Fibroblast of pulmonary artery (primary cell): ENCODE results near the gene LGALS4.
A peak's percentile ranks its signal among the peaks of the same experiment; 100 is the strongest.
"Not testable (repeated sequence)": the region's sequence is repeated elsewhere in the genome, so short reads cannot be mapped to it uniquely, and the experiment has no call there.

Experiments used
- DNase-seq: peaks from one replicate; pipeline ENCODE4 v3.0.0-alpha.2; 2010; ENCODE audit warnings: low read depth
- H3K4me3 ChIP-seq: replicated peaks from 2 replicates; pipeline ENCODE4 v1.5.1; 2011; ENCODE audit warnings: low read depth, mild to moderate bottlenecking, control low read depth, low read length, moderate library complexity
- TF ChIP-seq, protein P1 (sequence below): IDR thresholded peaks from 2 replicates; pipeline ENCODE4 v1.5.1; 2011; ENCODE audit warnings: mild to moderate bottlenecking, control low read depth, low read length, inconsistent platforms; ENCODE audit errors: missing control alignments

Gene LGALS4

DNA sequence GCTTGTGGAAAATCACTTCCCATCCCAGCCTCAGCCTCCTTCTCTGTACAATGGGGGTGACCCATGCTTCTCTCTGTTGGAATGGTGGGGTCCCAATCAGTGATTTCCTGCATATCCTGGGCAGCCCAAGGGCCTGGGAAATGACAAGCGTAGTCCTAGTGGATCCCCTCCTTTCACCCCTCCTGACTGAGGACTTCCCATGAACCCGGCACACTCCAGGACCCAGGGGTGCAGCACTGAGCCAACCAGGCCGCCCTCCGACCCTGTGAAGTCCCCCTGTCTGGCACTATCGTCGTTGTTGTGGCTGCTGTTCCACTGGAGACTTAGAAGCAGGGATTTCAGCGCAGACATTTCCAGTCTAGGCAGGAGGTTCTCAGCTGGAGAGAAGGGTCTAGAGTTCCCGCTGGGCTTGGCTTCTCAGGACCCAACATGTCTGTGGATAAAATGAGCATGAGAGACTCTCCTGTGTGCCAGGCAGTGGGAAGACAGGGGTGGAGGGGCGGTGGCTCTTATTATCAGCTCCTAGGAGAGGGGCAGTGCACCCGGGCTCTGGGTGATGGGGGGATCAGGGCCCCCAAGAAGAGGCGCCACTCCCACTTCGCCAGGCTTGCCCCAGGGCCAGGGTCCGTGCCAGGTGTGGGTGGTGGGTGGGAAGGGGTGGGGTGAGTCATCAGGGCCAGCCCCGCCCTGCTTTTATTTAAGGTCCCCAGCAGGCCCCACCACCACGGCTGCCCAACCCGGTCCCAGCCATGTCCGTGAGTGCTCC is 24.1 kb downstream of the LGALS4 start, which contains the start of gene LGALS7B:
Gene LGALS7B, plus strand, starts transcription at position 723 of the 766 bp plus-strand sequence. Its CDS starts 27 bp downstream, at position 750.
- TF ChIP-seq, protein P1, sequence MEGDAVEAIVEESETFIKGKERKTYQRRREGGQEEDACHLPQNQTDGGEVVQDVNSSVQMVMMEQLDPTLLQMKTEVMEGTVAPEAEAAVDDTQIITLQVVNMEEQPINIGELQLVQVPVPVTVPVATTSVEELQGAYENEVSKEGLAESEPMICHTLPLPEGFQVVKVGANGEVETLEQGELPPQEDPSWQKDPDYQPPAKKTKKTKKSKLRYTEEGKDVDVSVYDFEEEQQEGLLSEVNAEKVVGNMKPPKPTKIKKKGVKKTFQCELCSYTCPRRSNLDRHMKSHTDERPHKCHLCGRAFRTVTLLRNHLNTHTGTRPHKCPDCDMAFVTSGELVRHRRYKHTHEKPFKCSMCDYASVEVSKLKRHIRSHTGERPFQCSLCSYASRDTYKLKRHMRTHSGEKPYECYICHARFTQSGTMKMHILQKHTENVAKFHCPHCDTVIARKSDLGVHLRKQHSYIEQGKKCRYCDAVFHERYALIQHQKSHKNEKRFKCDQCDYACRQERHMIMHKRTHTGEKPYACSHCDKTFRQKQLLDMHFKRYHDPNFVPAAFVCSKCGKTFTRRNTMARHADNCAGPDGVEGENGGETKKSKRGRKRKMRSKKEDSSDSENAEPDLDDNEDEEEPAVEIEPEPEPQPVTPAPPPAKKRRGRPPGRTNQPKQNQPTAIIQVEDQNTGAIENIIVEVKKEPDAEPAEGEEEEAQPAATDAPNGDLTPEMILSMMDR = no peak
- H3K4me3 ChIP-seq = no peak within 1 kb of the TSS
- DNase-seq = no peak

DNA sequence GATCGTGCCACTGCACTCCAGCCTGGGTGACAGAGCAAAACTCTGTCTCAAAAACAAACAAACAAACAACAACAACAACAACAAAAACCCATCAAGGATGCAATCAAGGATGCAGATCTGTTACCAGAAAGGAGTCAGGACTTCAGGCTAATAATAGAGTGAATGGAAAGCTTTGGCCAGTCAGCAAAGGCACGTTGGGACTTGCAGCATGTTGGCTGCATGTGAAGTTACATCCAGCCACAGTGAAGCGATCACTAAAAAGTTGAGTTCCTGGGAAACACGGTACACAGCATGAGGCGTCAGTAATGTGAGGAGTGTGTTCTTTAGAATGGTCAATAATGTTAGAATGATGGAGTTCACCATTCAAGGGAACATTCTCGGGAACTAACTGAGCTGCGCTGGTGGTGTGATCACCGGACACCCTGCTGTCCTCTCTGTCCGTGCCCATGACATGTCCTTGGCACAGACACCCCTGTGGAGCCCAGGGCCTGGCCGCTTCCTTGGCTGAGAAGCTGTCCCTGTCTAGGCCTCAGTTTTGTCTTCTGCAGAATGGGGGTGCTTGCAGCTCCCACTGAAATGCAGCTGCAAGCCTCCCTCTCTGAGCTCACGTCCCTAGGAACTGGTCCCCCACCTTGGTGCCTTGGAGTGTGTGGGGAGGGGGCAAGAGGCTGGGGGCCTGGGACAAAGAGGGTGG is 26.0 kb downstream of the LGALS4 start:
- TF ChIP-seq, protein P1 = no peak
- DNase-seq = no peak

DNA sequence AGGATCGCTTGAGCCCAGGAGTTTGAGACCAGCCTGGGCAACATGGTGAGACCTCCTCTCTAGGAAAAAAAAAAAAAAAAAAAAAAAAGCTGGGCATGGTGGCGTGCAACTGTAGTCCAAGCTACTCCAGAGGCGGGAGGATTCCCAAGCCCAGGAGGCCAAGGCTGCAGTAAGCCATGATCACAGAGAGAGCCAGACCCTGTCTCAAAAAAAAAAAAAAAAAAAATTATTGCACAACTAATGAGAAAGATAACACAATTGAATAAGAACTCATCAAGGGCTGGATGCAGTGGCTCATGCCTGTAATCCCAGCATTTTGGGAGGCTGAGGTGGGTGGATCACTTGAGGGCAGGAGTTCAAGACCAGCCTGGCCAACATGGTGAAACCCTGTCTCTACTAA is 26.7 kb downstream of the LGALS4 start:
- not testable (repeated sequence) for DNase-seq

More for the DNA sequence above, 26.0 kb downstream of the LGALS4 start:
- H3K4me3 ChIP-seq = no peak overlapping the region

DNA sequence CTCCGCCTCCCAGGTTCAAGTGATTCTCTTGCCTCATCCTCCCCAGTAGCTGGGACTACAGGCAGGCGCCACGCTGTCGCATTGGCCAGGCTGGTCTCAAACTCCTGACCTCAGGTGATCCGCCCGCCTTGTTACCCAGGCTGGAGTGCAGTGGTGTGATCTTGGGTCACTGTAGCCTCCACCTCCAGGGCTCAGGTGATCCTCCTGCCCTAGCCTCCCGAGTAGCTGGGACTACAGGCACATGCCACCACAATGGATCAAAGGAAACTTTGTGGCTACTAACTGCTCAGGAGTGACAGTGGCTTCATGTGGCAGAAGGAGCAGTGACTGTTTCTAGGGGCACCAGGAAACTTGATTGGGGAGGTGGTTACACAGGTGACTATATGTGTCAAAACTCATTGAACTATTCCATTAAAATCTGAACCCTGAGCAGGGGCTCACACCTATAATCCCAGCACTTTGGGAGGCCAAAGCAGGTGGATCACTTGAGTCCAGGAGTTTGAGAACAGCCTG is 27.5 kb downstream of the LGALS4 start:
- no peak overlapping the region for H3K4me3 ChIP-seq
- DNase-seq = no peak
- TF ChIP-seq, protein P1 = no peak

More for the DNA sequence above, 26.7 kb downstream of the LGALS4 start:
- H3K4me3 ChIP-seq = not testable (repeated sequence)

DNA sequence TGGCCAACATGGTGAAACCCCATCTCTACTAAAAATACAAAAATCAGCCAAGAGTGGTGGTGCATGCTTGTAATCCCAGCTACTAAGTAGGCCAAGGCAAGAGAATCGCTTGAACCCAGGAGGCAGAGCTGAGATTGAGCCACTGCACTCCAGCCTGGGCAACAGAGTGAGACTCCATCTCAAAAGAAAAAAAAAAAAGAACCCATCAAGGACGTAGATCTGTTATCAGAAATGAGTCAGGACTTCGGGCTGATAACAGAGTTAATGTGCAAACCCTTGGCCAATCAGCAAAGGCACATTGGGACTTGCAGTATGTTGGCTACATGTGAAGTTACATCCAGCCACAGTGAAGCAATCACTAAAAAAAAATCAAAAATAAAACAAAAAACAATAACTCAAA is 28.5 kb downstream of the LGALS4 start:
- TF ChIP-seq, protein P1 = no peak
- DNase-seq = peak; percentile 43
- no peak overlapping the region for H3K4me3 ChIP-seq

DNA sequence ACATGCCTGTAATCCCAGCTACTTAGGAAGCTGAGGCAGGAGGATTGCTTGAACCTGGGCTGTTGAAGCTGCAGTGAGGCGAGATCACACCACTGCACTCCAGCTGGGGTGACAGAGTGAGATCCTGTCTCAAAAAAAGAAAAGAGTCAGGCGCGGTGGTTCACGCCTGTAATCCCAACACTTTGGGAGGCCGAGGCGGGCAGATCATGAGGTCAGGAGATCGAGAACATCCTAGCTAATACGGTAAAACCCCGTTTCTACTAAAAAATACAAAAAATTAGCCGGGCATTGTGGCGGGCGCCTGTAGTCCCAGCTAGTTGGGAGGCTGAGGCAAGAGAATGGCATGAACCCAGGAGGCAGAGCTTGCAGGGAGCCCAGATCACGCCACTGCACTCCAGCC is 30.5 kb downstream of the LGALS4 start:
- not testable (repeated sequence) for H3K4me3 ChIP-seq, DNase-seq

DNA sequence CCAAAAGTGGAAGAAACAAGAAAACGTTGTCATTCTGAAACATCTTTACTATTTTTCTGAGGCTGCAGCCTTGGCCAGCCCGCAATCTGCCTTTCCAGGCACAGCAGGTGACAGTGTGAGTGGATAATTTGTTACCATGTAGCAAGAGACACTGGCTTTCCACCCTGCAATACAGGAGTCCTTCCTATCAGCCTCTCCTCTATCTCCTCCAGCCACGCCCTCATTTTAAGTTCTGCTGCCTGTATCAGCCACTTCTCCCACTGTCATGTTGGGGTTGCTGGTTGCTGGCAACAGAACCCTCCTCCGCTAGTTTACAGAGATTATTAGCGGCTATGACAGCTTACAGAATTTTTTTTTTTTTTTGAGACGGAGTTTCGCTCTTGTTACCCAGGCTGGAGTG is 31.7 kb downstream of the LGALS4 start:
- TF ChIP-seq, protein P1 = no peak
- DNase-seq = no peak
- no peak overlapping the region for H3K4me3 ChIP-seq
